Mesangial cell (primary cell): Measurements from ENCODE around the gene OR14I1. TPM values are rescaled to one million over a fixed set of nuclear protein-coding genes. Genes with fewer than 3 reads are reported as not detected.

ENCODE experiments used
- total RNA-seq: library from RNA; depleted of rRNA; stranded (reverse); fragments of >200 nt; gene quantifications from 2 replicates; pipeline ENCODE4 v1.2.3, GENCODE V29; 2015

Gene OR14I1
- total RNA-seq: not detected in 2 replicates

DNA sequence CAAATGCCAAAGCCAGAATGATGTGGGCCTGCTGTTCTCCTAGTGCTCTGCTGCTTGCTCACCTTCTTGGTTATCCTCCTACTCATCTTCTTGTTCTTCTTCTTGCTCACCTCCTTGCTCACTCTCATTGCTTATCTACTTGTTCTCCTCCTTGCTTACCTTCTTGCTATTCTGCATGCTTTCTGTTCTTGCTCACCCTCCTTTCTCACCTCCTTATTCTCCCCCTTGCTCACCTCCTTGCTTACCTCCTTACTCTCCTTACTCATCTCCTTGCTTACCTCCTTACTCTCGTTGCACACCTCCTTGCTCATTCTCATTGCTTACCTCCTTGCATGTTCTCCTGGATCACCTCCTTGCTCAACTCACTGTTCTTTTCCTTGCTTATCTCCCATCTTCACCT is at the start of gene OR14I1:
OR14I1 (minus strand) TSS at position 53 of the 400 bp plus-strand sequence.

DNA sequence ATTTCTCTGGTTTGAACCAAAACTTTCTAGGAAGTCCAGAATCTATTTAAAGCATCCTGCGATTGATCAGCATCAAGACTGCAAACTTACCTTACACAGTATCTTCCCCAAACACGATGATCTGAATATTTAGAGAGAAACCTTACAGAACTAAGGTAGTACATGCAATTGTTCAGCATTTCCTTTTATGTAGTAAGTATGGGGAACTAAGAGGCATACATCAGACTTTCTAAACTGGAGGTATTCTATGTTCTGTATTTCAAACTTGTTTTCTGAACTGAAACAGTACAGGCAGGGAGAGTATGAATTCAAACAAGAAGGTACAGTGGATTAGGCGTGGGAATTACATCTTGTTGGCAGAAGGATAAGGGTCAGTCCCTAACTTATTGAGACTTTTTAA is 47.2 kb downstream of the OR14I1 start, which contains the start of gene OR2T27:
OR2T27 (minus strand) TSS at position 175 of the 400 bp plus-strand sequence. CDS start 4,644 bp downstream, outside the sequence.

Other genes starting within 250 kb of the OR14I1 start
- not detected in 2 replicates for gene OR2T3, start 229.4 kb downstream of the OR14I1 start, total RNA-seq
- gene OR2T5, start 214.2 kb downstream of the OR14I1 start, total RNA-seq: not detected in 2 replicates
- not detected in 2 replicates for gene OR2G6, start 194.7 kb downstream of the OR14I1 start, total RNA-seq
- not detected in 2 replicates for gene OR2T29, start 140.0 kb downstream of the OR14I1 start, total RNA-seq
- gene OR2T34, start 128.0 kb downstream of the OR14I1 start, total RNA-seq: not detected in 2 replicates
- gene OR2T10, start 105.1 kb downstream of the OR14I1 start, total RNA-seq: not detected in 2 replicates
- gene OR2T11, start 67.7 kb downstream of the OR14I1 start, total RNA-seq: not detected in 2 replicates
- not detected in 2 replicates for gene OR2T35, start 57.5 kb downstream of the OR14I1 start, total RNA-seq
- not detected in 2 replicates for gene OR2T27, start 47.2 kb downstream of the OR14I1 start, total RNA-seq
- gene LYPD8, start 53.0 kb upstream of the OR14I1 start, total RNA-seq: not detected in 2 replicates
- 22.7 and 23.7 TPM in 2 replicates for gene SH3BP5L, start 123.1 kb upstream of the OR14I1 start, total RNA-seq
- gene ZNF672, start 135.5 kb upstream of the OR14I1 start, total RNA-seq: 20.0 and 29.8 TPM in 2 replicates
- gene ZNF692, start 156.3 kb upstream of the OR14I1 start, total RNA-seq: 20.3 and 23.6 TPM in 2 replicates
- gene PGBD2, start 203.5 kb upstream of the OR14I1 start, total RNA-seq: 2.3 and 3.7 TPM in 2 replicates